ENCODE results near the gene KCND1.

DNA sequence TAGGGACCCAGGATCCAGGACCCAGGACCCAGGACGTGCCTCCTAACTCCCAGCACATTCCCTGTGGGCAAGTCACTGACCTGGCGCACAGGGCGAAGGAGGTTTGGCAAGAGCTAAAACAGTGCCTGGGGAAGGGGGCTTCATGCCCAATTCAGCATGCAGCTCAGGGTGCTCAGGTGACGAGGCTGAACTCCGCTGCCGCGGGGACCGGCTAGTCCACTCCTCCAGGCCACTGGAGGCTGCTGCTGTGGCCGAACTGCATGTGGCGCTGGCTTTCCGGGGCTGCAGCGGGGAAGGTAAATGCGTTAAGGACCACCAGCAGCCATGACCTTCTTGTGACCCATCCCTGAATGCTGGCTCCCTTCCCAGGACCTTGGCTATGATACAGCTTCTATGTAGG, 47.9 kb downstream of the KCND1 start:
- TF ChIP-seq, protein P1, sequence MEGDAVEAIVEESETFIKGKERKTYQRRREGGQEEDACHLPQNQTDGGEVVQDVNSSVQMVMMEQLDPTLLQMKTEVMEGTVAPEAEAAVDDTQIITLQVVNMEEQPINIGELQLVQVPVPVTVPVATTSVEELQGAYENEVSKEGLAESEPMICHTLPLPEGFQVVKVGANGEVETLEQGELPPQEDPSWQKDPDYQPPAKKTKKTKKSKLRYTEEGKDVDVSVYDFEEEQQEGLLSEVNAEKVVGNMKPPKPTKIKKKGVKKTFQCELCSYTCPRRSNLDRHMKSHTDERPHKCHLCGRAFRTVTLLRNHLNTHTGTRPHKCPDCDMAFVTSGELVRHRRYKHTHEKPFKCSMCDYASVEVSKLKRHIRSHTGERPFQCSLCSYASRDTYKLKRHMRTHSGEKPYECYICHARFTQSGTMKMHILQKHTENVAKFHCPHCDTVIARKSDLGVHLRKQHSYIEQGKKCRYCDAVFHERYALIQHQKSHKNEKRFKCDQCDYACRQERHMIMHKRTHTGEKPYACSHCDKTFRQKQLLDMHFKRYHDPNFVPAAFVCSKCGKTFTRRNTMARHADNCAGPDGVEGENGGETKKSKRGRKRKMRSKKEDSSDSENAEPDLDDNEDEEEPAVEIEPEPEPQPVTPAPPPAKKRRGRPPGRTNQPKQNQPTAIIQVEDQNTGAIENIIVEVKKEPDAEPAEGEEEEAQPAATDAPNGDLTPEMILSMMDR (IDR thresholded peaks at IDR 0.05; ENCODE audit: poor library complexity), result no peak
- TF ChIP-seq EZH2 (IDR thresholded peaks at IDR 0.05; ENCODE audit: borderline replicate concordance) (no peak), EZH2phosphoT487 (IDR thresholded peaks at IDR 0.05; ENCODE audit: low read depth, severe bottlenecking, unreplicated experiment) (no peak)
